GM19099 (cell line): ENCODE data around the gene HLA-DRB1.

ENCODE experiments used
- POLR2A ChIP-seq: IDR thresholded peaks from 3 replicates; pipeline ENCODE4 v1.6.1; 2011; ENCODE audit warnings: low read depth; ENCODE audit not compliant: insufficient read length; ENCODE audit errors: extremely low read depth

Gene HLA-DRB1

DNA sequence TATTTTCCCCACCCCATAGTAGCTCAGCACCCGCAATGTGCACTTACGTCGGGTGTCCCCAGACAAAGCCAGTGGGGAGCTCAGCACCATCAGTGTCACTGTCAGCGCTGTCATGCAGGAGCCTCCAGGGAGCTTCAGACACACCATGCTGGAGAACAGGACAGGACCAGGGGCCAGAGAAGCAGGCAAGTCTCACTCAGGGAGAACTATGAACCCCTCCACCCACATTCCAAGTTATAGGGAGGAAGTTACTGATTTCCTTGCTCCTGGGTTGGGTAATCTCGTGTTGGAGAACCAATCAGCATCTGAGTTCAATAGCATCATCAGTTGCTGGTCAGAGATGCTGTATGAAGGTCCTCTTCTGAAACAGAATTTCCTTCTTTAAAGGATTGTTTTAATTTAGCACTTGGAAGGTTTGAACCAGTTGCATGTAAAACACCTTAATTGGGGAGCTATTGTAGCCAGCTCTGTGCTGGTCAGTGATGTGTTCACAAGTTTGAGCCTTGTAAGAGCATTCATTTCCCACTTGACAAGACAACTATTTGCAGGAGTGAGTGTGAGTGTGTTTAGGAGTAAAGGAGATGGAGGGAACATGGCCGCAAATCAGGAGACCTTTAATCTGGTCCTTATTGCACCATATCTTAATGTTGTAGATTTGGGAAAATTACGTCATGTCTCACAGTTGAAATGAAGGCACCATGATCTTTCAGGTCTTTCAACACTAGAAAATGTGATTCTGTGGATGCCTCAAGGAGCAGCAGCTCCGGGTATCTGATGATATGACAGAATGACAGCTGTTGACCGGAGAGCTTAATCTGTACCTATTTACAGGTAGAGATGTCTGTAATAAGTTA is at the start of gene HLA-DRB1:
Gene HLA-DRB1 (minus strand): TSS at position 253 of the 854 bp plus-strand sequence. CDS start 106 bp downstream, at position 147.
- TF ChIP-seq POLR2A: peak; percentile 88

DNA sequence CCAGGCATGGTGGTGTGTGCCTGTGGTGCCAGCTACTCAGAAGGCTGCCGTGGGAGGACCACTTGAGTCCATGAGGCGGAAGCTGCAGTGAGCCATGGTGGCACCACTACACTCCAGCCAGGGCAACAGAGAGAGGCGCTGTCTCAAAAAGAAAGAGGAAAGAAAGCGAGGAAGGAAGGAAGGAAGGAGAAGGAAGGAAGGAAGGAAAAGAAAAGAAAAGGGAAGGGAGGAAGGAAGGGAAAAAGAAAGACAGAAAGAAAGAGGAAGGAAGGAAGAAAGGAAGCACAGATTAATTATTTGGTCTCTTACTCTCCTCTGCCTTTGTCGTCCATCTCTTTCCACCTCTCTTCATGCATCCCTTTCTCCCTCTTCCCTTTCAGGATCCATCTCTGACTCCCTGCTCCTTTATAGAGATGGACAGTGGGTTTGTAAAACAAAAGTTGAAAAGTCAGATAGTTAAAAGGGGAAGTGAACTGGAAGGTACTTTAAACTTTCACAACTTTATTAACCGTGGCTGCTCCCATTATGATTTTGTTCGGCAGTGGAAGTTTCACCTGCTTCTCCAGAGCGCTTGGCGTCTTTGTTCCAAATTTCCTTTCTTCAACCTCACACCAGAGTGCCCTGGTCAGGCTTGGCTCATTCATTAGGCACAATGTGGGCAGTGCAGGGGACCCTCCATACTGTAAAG is 49.0 kb upstream of the HLA-DRB1 start:
- TF ChIP-seq POLR2A: peak; percentile 29

GRCh38 chr6:32637883-32638282 is 48.2 kb upstream of the HLA-DRB1 start:
- no peak for TF ChIP-seq POLR2A

DNA sequence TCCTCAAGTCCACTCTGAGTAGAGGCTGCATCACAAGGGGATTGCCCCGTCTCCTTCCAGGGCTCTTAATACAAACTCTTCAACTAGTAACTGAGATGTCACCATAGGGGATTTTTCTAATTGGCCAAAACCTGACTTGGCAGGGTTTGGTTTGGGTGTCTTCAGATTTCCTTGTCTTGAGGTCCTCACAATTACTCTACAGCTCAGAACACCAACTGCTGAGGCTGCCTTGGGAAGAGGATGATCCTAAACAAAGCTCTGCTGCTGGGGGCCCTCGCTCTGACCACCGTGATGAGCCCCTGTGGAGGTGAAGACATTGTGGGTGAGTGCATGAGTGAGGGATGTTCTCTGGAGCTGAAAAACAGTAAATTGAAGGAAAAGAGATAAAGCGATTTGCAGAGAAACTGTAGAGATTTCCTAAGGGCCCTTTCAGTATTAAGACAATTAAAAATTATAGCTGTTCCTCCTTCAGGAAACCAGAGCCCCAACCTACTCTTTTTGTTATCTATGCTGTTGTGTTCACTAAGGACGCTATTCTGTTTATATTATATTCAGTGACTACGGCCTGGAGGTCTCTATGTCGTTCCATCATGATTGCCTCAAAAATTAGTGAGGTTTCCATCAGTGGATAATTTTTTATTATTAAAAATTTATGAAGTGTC is 47.7 kb upstream of the HLA-DRB1 start, which contains the start of gene HLA-DQA1:
Gene HLA-DQA1 (plus strand): TSS at position 188 of the 662 bp plus-strand sequence. CDS start 53 bp downstream, at position 241.
- TF ChIP-seq POLR2A: peak; percentile 98

GRCh38 chr6:32635526-32636123 is 46.0 kb upstream of the HLA-DRB1 start:
- TF ChIP-seq POLR2A: no peak

GRCh38 chr6:32627831-32628230 is 38.2 kb upstream of the HLA-DRB1 start:
- peak; percentile 52 for TF ChIP-seq POLR2A

GRCh38 chr6:32627249-32627648 is 37.6 kb upstream of the HLA-DRB1 start:
- no peak for TF ChIP-seq POLR2A

GRCh38 chr6:32625137-32625536 is 35.5 kb upstream of the HLA-DRB1 start:
- TF ChIP-seq POLR2A: no peak

DNA sequence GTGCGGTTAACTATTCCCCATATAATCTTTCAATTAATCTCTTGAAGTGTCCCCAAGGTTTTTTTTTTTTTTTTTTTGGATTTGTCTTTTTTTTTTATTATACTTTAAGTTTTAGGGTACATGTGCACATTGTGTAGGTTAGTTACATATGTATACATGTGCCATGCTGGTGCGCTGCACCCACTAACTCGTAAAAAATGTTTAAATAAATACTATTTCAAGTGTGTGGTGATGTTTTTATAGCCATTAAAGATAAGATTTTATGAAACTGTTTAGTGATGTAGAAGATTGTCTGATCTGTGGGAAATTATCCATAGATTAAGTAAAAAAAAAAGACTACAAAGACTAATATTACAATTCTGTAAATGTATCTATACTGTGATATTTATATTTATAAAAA is 34.9 kb upstream of the HLA-DRB1 start:
- TF ChIP-seq POLR2A: no peak

DNA sequence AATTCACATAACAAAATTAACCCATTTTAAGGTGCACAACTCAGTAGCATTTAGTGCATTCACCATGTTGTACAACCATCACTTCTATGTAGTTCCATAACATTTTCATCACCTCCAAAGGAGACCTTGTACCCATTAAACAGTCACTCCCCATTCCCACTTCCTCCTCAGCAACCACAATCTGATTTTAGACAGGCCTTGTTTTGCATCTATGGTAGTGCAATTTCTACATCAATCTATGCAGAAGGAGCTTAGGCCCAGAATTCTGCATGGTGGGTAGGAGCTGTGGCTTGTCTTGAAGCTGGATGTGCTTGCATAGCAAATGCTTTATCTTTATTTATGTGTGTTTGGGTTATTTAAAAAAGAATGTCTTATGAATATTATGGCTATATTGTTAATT is 34.0 kb upstream of the HLA-DRB1 start:
- TF ChIP-seq POLR2A: peak; percentile 47

DNA sequence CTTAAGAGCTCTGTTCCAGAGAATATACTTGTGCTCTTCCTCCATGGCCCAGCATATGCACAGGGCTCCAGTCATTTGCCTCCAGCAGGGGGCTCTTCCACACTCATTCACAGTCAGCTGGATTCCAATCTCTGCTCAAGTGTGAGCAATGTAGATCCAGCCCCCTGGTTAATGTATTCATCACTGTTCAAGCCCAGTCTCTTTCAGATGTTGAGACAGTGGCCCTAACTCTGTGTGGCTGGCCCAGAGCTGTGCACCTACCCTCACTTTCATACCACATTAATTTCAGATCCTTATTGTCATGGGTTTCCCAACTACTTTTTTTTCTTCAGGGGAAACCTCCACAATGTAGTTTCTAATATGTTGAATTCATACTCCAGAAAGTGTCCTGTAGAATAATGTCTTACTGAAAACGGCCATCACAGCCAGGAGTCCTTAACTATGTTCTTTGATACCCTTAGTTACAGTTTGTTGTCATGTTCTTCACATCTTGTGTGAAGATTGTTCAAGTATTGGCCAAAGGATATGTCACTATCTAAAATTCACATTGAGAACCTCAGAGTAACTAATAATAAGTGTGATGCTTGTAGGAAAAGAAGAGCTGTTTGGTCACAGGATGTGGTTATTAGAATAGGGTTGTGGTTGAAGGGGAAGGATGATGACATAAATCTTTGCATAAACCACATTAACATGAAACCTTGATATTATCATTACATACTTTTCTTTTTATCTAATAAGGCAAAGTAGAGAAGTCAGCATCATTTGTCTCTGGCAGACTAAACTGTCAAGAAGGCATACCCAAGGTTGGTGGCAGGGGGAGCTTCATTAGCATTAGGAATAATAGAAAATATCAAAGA is 33.1 kb upstream of the HLA-DRB1 start:
- TF ChIP-seq POLR2A: peak; percentile 45

GRCh38 chr6:32621372-32621771 is 31.7 kb upstream of the HLA-DRB1 start:
- TF ChIP-seq POLR2A: no peak

- TF ChIP-seq POLR2A: no peak
These were observed 28.1 kb upstream of the HLA-DRB1 start for GRCh38 chr6:32617751-32618150.

DNA sequence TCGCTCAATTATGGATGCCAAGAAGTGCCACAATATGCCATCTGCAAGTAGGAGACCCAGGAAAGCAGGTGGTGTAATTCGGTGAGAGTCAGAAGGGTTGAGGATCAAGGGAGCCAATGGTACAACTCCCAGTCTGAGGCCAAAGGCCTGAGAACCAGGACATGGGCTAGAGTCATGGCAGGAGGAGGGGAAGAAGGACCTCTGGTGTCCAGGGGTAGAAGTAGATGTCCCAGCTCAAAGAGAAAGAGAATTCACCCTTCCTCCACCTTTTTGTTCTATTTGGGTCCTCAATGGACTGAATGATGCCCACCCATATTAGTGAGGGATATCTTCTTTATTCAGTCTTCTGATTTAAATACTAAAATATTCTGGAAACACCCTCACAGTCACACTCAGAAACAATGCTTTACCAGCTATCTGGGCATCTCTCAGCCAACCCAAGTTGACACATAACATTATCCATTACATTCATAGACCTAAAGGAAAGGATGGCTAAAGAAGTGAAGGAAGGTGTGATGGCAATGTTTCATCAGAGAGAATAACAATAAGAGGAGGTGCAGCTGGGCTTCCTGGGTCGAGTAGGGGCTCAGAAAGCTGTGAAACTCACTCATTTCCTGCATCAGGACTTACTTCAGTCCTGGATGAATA is 26.4 kb upstream of the HLA-DRB1 start:
- no peak for TF ChIP-seq POLR2A

DNA sequence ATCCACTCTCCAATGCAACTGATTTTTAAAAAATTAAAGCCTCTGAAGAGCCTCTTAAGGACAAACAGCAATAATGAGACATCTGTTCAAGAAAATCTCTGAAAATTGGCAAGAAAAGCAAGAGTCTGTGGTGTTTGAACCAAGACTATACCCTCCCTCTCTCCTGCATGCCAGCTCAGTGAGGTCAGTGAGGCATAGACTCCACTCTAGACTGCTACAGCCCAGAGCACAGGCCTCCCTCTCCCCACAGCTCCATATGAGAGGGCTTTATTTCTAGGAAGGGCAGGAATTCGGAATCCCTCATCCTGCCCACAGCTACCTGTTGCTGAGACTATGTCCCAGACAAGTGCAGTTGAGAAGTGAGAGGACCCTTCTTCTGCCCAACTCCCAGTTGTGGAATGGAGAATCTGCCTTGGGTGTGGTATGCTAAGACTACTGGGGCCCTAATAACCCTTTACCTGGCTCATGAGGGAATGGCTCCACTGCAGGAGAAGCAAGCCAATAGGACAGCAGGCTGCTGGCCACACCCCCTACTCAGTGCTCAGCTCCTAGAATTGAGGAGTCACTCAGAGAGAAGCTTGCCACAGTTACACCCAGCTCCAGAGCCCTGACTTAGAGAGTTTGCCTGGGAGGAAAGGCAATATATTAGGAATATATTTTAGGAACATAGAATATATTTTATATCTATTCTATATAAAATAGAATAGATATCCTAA is 24.9 kb upstream of the HLA-DRB1 start:
- TF ChIP-seq POLR2A: no peak
